HepG2 (cell line): ENCODE data around the gene ATM. TPM values are rescaled to one million over a fixed set of nuclear protein-coding genes. Genes with fewer than 3 reads are reported as not detected.

Experiments
- BCL3 ChIP-seq: sonication (generic); formaldehyde crosslinking; IDR thresholded peaks from 2 replicates; pipeline ENCODE4 v1.5.1; 2020; ENCODE audit warnings: mild to moderate bottlenecking, missing genetic modification reagents, moderate library complexity
- BCL6 ChIP-seq: IDR thresholded peaks from 2 replicates; pipeline ENCODE4 v1.6.1; 2016; ENCODE audit warnings: missing genetic modification reagents, missing compliant biosample characterization
- CENPX ChIP-seq: sonication (generic); formaldehyde crosslinking; IDR thresholded peaks from 2 replicates; pipeline ENCODE4 v1.9.0; 2021; ENCODE audit warnings: mild to moderate bottlenecking, missing genetic modification reagents, moderate library complexity
- CHD2 ChIP-seq: IDR thresholded peaks from 2 replicates; pipeline ENCODE4 v1.6.1; 2011; ENCODE audit warnings: low read depth, low read length, improper control_type of control experiment
- HDAC1 ChIP-seq: sonication (generic); formaldehyde crosslinking; IDR thresholded peaks from 2 replicates; pipeline ENCODE4 v1.5.1; 2020; ENCODE audit warnings: mild to moderate bottlenecking, missing genetic modification reagents
- HDAC2 ChIP-seq: sonication (generic); formaldehyde crosslinking; IDR thresholded peaks from 2 replicates; pipeline ENCODE4 v1.4.0; 2020; ENCODE audit warnings: missing genetic modification reagents
- KAT7 ChIP-seq: IDR thresholded peaks from 2 replicates; pipeline ENCODE4 v1.6.1; 2018; ENCODE audit warnings: borderline replicate concordance, missing compliant biosample characterization
- KLF16 ChIP-seq, 2 experiments: sonication (generic) in 1 of 2; formaldehyde crosslinking in 1 of 2; IDR thresholded peaks; 2 replicates each; pipeline versions ENCODE4 v1.6.1 to v1.8.0; 2016 to 2023; ENCODE audit warnings: missing genetic modification reagents in 2 of 2, missing compliant biosample characterization in 1 of 2
- MXD3 ChIP-seq: IDR thresholded peaks from 2 replicates; pipeline ENCODE4 v1.6.1; 2016; ENCODE audit warnings: mild to moderate bottlenecking, missing biosample characterization, missing genetic modification reagents
- MYNN ChIP-seq: sonication (generic); formaldehyde crosslinking; IDR thresholded peaks from 2 replicates; pipeline ENCODE4 v1.4.0; 2020; ENCODE audit warnings: mild to moderate bottlenecking, low read depth, missing genetic modification reagents
- NFIC ChIP-seq: IDR thresholded peaks from 2 replicates; pipeline ENCODE4 v1.6.1; 2012; ENCODE audit warnings: mild to moderate bottlenecking, low read length, inconsistent platforms
- NFYB ChIP-seq: sonication (generic); formaldehyde crosslinking; IDR thresholded peaks from 2 replicates; pipeline ENCODE4 v1.4.0; 2020; ENCODE audit warnings: missing genetic modification reagents
- POGZ ChIP-seq: sonication (generic); formaldehyde crosslinking; IDR thresholded peaks from 2 replicates; pipeline ENCODE4 v1.4.0; 2020; ENCODE audit warnings: mild to moderate bottlenecking, missing genetic modification reagents
- STAG1 ChIP-seq: sonication (generic); formaldehyde crosslinking; IDR thresholded peaks from 2 replicates; pipeline ENCODE4 v1.4.0; 2020; ENCODE audit warnings: missing genetic modification reagents
- THAP11 ChIP-seq: IDR thresholded peaks from 2 replicates; pipeline ENCODE4 v1.6.1; 2016; ENCODE audit warnings: missing biosample characterization, missing genetic modification reagents
- TMF1 ChIP-seq: sonication (generic); formaldehyde crosslinking; IDR thresholded peaks from 2 replicates; pipeline ENCODE4 v1.8.1; 2022; ENCODE audit warnings: low read depth, missing genetic modification reagents
- TRIM22 ChIP-seq: fragments of 450-650 bp; IDR thresholded peaks from 2 replicates; pipeline ENCODE4 v1.6.1; 2017
- UBTF ChIP-seq: sonication (generic); formaldehyde crosslinking; IDR thresholded peaks from 2 replicates; pipeline ENCODE4 v1.4.0; 2020; ENCODE audit warnings: mild to moderate bottlenecking, missing genetic modification reagents
- ZBTB38 ChIP-seq: sonication (generic); formaldehyde crosslinking; IDR thresholded peaks from 2 replicates; pipeline ENCODE4 v1.5.1; 2020; ENCODE audit warnings: mild to moderate bottlenecking, missing genetic modification reagents
- ZC3H4 ChIP-seq: sonication (generic); formaldehyde crosslinking; IDR thresholded peaks from 2 replicates; pipeline ENCODE4 v1.4.0; 2020; ENCODE audit warnings: missing genetic modification reagents, borderline replicate concordance
- ZMYM4 ChIP-seq: sonication (generic); formaldehyde crosslinking; IDR thresholded peaks from 2 replicates; pipeline ENCODE4 v1.8.1; 2023; ENCODE audit warnings: mild to moderate bottlenecking, missing genetic modification reagents
- ZNF468 ChIP-seq: sonication (generic); formaldehyde crosslinking; IDR thresholded peaks from 2 replicates; pipeline ENCODE4 v1.8.0; 2022; ENCODE audit warnings: mild to moderate bottlenecking, moderate library complexity, missing genetic modification reagents
- ZNF552 ChIP-seq: sonication (generic); formaldehyde crosslinking; IDR thresholded peaks from 2 replicates; pipeline ENCODE4 v1.9.0; 2022; ENCODE audit warnings: missing genetic modification reagents, mild to moderate bottlenecking, borderline replicate concordance
- ZNF792 ChIP-seq: IDR thresholded peaks from 2 replicates; pipeline ENCODE4 v1.6.1; 2016
- ZNF891 ChIP-seq: sonication (generic); formaldehyde crosslinking; IDR thresholded peaks from 2 replicates; pipeline ENCODE4 v1.5.0; 2020; ENCODE audit warnings: mild to moderate bottlenecking, missing genetic modification reagents
- polyA plus RNA-seq, 8 experiments: library from polyadenylated mRNA; depleted of rRNA in 3 of 8; stranded (reverse) in 7 of 8; unstranded in 1 of 8; fragments of >200 nt; fragmentation: Illumina TruSeq in 4 of 8; extraction: Trizol in 4 of 8; gene quantifications; 2 replicates each; pipeline versions ENCODE4 v1.2.1 to v1.2.3, GENCODE V29; 2011 to 2016; ENCODE audit warnings: low read depth in 4 of 8, missing spikeins in 1 of 8, mixed read lengths in 1 of 8; ENCODE audit not compliant: insufficient read depth in 1 of 8
- total RNA-seq, 5 experiments: library from RNA; depleted of rRNA; stranded (reverse); fragments of >200 nt; fragmentation: Illumina TruSeq; extraction: Trizol; gene quantifications; 2 replicates each; pipeline ENCODE4 v1.2.3, GENCODE V29; 2016; ENCODE audit warnings: low read depth in 1 of 5

The ATM gene
- total and polyA plus RNA-seq, 2 of the 13 experiments (the other 11 are each of a cell fraction or from before 2014, with no cell fraction given) = 40.0 to 71.6 TPM

- TF ChIP-seq MXD3 (CRISPR knock-in tag) (peak; percentile 84), ZNF552 (peak; percentile 61; the same call in 1 of the 2 replicates), ZC3H4 (CRISPR knock-in tag) (no peak), NFIC (no peak), KAT7 (CRISPR knock-in tag) (peak; percentile 84; the same call in 1 of the 2 replicates), ZBTB38 (CRISPR knock-in tag) (peak; percentile 65), STAG1 (peak; percentile 68), ZNF468 (CRISPR knock-in tag) (no peak), HDAC2 (CRISPR knock-in tag) (peak; percentile 56), UBTF (peak; percentile 68), NFYB (CRISPR knock-in tag) (peak; percentile 85), BCL6 (CRISPR knock-in tag) (peak; percentile 37; the same call in 1 of the 2 replicates), THAP11 (CRISPR knock-in tag) (peak; percentile 84), CHD2 (peak; percentile 12; the same call in 1 of the 2 replicates), CENPX (CRISPR knock-in tag) (no peak), BCL3 (CRISPR knock-in tag) (peak; percentile 67; the same call in 1 of the 2 replicates), ZNF792 (CRISPR knock-in tag) (peak; percentile 89; the same call in 1 of the 2 replicates), TRIM22 (no peak), MYNN (CRISPR knock-in tag) (no peak), ZNF891 (CRISPR knock-in tag) (peak; percentile 83), POGZ (peak; percentile 98), HDAC1 (peak; percentile 97), KLF16 (CRISPR knock-in tag; IDR thresholded peaks at IDR 0.05) (peak in 1 of 2 experiments; percentile 87; a peak in 2 of 4 replicates), ZMYM4 (CRISPR knock-in tag) (peak; percentile 98), TMF1 (CRISPR knock-in tag) (no peak)
Observed at GRCh38 chr11:108222574-108223347, at the start of gene ATM, which contains the start of gene NPAT (continued).
